ENCODE results near the gene PIK3CG.
"Not testable (repeated sequence)": the region's sequence is repeated elsewhere in the genome, so short reads cannot be mapped to it uniquely, and the experiment has no call there.

Gene PIK3CG

DNA sequence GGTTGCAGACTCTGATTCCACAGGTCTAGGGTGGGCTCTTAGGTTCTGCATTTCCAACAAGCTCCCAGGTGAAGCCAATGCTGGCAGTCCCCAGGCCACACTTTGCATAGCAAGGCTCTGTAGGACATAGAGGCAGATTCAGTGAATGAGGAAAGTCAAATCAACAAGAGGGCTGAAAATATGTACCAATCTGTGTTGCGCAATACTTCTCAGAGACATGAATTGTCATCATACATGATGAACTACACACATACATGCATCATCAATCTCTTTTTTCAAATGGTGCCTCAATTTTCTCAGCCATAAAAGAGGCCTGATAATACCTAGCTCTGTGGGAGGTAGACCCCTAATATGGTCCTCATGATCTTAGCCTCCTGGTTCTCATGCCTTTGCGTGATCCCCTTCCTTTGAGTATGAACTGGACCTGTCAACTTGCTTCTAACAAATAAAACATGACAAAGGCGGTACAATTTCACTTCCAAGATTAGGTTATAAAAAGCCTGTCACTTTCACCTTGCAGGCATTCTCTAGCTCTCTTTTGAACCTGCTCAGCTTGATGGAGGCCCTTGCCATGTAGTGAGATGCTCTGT lies 49.0 kb downstream of the PIK3CG start:
- Mint-ChIP-seq H3K27me3 (ENCODE audit: low read depth) (peaks cover 20% of the 10 kb centered on the region), H3K4me3 (no peak overlapping the region), H3K4me1 (no peaks in the 10 kb centered on the region), H3K36me3 (ENCODE audit: low read depth) (no peaks in the 10 kb centered on the region), H3K9me3 (no peaks in the 10 kb centered on the region), H3K27ac (no peak overlapping the region)
- TF ChIP-seq, protein P1, sequence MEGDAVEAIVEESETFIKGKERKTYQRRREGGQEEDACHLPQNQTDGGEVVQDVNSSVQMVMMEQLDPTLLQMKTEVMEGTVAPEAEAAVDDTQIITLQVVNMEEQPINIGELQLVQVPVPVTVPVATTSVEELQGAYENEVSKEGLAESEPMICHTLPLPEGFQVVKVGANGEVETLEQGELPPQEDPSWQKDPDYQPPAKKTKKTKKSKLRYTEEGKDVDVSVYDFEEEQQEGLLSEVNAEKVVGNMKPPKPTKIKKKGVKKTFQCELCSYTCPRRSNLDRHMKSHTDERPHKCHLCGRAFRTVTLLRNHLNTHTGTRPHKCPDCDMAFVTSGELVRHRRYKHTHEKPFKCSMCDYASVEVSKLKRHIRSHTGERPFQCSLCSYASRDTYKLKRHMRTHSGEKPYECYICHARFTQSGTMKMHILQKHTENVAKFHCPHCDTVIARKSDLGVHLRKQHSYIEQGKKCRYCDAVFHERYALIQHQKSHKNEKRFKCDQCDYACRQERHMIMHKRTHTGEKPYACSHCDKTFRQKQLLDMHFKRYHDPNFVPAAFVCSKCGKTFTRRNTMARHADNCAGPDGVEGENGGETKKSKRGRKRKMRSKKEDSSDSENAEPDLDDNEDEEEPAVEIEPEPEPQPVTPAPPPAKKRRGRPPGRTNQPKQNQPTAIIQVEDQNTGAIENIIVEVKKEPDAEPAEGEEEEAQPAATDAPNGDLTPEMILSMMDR (IDR thresholded peaks at IDR 0.05; ENCODE audit: unreplicated experiment in 3 of 3), result no peak

DNA sequence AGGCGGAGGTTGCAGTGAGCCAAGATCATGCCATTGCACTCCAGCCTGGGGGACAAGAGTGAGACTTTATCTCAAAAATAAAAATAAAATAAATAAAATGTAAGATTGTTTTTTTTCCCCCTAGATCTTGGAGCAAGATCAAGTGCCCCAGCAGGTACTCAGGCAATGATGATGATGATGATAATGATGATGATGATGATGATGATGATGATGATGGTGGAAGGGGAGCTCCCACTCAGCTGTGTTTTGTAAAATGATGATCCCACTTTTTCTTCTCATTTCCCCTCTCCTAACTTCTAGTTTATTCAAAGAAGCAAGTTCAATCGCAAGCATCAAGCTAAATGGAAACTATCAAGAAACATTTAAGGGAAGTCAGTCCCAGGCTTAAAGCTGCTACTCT lies 50.3 kb downstream of the PIK3CG start:
- H3K27ac Mint-ChIP-seq, result no peak overlapping the region
- peaks cover 8% of the 10 kb centered on the region for H3K9me3 Mint-ChIP-seq
- H3K36me3 Mint-ChIP-seq (ENCODE audit: low read depth), result no peaks in the 10 kb centered on the region
- H3K4me1 Mint-ChIP-seq, result no peaks in the 10 kb centered on the region
- H3K4me3 Mint-ChIP-seq, result no peak overlapping the region
- TF ChIP-seq, protein P1 (IDR thresholded peaks at IDR 0.05; ENCODE audit: unreplicated experiment in 3 of 3), result no peak
- H3K27me3 Mint-ChIP-seq (ENCODE audit: low read depth), result peaks cover 20% of the 10 kb centered on the region

DNA sequence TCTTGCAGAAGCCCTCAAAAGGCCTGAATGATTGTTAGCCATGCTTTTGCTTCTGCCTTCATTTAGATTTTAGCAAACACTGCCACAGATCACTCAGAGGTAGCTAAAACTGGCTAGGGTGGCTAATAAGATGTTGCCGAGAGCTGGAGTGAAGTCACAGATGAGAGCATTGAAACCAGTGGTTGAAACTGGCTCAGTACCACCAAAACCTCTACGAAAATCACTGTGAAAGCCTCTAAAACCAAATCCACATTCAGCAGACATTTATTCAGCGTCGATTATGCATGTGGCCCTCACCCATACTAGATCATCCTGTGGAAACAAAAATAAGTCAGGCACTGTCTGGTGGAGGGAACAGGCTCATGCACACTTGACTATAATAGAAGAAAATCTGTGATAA lies 50.8 kb downstream of the PIK3CG start:
- Mint-ChIP-seq H3K9me3 (peaks cover 8% of the 10 kb centered on the region), H3K36me3 (ENCODE audit: low read depth) (no peaks in the 10 kb centered on the region), H3K27ac (no peak overlapping the region), H3K4me1 (no peaks in the 10 kb centered on the region), H3K27me3 (ENCODE audit: low read depth) (peaks cover 20% of the 10 kb centered on the region), H3K4me3 (no peak overlapping the region)
- TF ChIP-seq, protein P1 (IDR thresholded peaks at IDR 0.05; ENCODE audit: unreplicated experiment in 3 of 3), result no peak

DNA sequence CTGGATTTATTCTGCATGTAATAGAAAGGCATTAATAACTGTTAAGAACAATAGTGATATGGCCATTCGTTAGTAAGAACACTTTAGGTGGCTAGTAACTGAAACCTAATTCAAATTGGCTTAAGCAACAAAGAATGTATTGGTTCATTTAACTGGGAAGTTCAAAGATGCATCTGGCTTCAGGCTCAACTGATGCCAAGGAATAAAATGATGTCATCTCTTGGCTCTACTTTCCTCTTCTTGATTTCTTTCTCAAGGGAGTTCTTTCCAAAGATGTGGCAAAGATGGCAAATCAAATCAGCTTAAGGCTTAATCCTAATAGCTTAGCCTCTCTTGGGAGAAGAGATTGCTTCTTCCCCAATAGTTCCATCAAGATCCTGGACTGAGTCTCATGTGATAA lies 51.6 kb downstream of the PIK3CG start:
- TF ChIP-seq, protein P1 (IDR thresholded peaks at IDR 0.05; ENCODE audit: unreplicated experiment in 3 of 3), result no peak
- Mint-ChIP-seq H3K36me3 (ENCODE audit: low read depth) (no peaks in the 10 kb centered on the region), H3K27me3 (ENCODE audit: low read depth) (peaks cover 24% of the 10 kb centered on the region), H3K9me3 (peaks cover 13% of the 10 kb centered on the region), H3K27ac (no peak overlapping the region), H3K4me1 (no peaks in the 10 kb centered on the region), H3K4me3 (no peak overlapping the region)

DNA sequence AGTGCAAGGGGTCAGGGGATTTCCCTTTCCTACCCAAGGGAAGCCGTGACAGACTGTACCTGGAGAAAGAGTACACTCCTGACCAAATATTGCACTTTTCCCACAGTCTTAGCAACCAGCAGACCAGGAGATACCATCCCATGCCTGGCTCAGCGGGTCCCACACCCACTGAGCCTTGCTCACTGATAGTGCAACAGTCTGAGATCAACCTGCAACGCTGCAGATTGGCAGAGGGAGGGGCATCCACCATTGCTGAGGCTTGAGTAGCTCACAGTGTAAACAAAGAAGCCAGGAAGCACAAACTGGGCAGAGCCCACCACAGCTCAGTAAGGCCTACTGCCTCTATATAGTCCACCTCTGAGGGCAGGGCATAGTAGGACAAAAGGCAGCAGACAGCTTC lies 53.9 kb downstream of the PIK3CG start:
- Mint-ChIP-seq H3K4me3 (no peak overlapping the region), H3K27ac (no peak overlapping the region), H3K36me3 (ENCODE audit: low read depth) (no peaks in the 10 kb centered on the region), H3K4me1 (no peaks in the 10 kb centered on the region), H3K27me3 (ENCODE audit: low read depth) (peaks cover 13% of the 10 kb centered on the region), H3K9me3 (peaks cover 17% of the 10 kb centered on the region)
- TF ChIP-seq, protein P1 (IDR thresholded peaks at IDR 0.05; ENCODE audit: unreplicated experiment in 3 of 3), result no peak

GRCh38 chr7:106924468-106924867 lies 59.4 kb downstream of the PIK3CG start:
- H3K9me3 Mint-ChIP-seq, result peaks cover 23% of the 10 kb centered on the region
- H3K4me3 Mint-ChIP-seq; H3K27me3 Mint-ChIP-seq (ENCODE audit: low read depth); H3K36me3 Mint-ChIP-seq (ENCODE audit: low read depth); H3K27ac Mint-ChIP-seq; H3K4me1 Mint-ChIP-seq: not testable (repeated sequence)
